HCT116 (cell line): ENCODE results near the gene SLC6A6. TPM values are rescaled to one million over a fixed set of nuclear protein-coding genes. Genes with fewer than 3 reads are reported as not detected.

Source experiments
- ATAC-seq: fragments of 200-7000 bp; cut with Tn5 transposase; 2 replicates; pipeline ENCODE4 v1.9.1; 2020; ENCODE audit warnings: mild to moderate bottlenecking, moderate library complexity
- BruUV-seq: library from RNA; stranded (reverse); fragments of 400-500 nt; replicated peaks from 2 replicates; lab custom pipeline; 2021; lab: Mats Ljungman, UMichigan
- CTCF ChIA-PET: fragments of 300-600 bp; sonication (Branson Sonifier 250); formaldehyde crosslinking; loops from one replicate; lab custom pipeline; 2021; ENCODE audit warnings: antibody characterized with exemption; lab: Charles Lee
- POLR2A ChIA-PET: fragments of 300-600, 350-600 bp; sonication (Branson Sonifier 250); formaldehyde crosslinking; loops from one replicate; lab custom pipeline; 2021; ENCODE audit warnings: antibody characterized with exemption; lab: Charles Lee
- RAD21 ChIA-PET, 2 experiments: fragments of 300-600 bp; sonication (Branson Sonifier 250); formaldehyde crosslinking; loops; one replicate each; lab custom pipeline; 2023; ENCODE audit warnings: low total read pairs in 2 of 2; ENCODE audit not compliant: uncharacterized antibody in 2 of 2, unreplicated experiment in 2 of 2, low non-redundant PET in 1 of 2; lab: Charles Lee
- DNase-seq: peaks from one replicate; pipeline ENCODE4 v3.0.0-alpha.2; 2010; ENCODE audit warnings: low read depth, low spot score
- H2AFZ ChIP-seq: fragments of 200-600 bp; shearing (Covaris generic), sonication (generic); 2 replicates; pipeline ENCODE4 v1.6.1; 2017; ENCODE audit warnings: low read depth, mixed run types, mixed read lengths, antibody characterized with exemption, low read length; ENCODE audit not compliant: poor library complexity, severe bottlenecking
- H3K27ac ChIP-seq: 2 replicates; pipeline ENCODE4 v1.5.1; 2012; ENCODE audit warnings: low read depth, low read length
- H3K27me3 ChIP-seq: fragments of 200-600 bp; sonication (generic); 2 replicates; pipeline ENCODE4 v1.6.1; 2016; ENCODE audit warnings: mixed run types, low read length, mixed read lengths; ENCODE audit not compliant: insufficient read depth
- H3K36me3 ChIP-seq, 2 experiments: fragments of 200-500 bp in 1 of 2; fragments of 200-600 bp in 1 of 2; sonication (Bioruptor generic) in 1 of 2; sonication (generic) in 1 of 2; 2 replicates each; pipeline versions ENCODE4 v1.5.1 to v1.6.1; 2014 to 2016; ENCODE audit warnings: low read length in 2 of 2, inconsistent platforms in 1 of 2, mixed read lengths in 1 of 2, mixed run types in 1 of 2; ENCODE audit not compliant: insufficient read depth in 2 of 2, control insufficient read depth in 1 of 2
- H3K4me1 ChIP-seq, 2 experiments: fragments of 200-600 bp in 1 of 2; sonication (generic) in 1 of 2; 2 replicates each; pipeline versions ENCODE4 v1.5.1 to v1.6.1; 2012 to 2017; ENCODE audit warnings: low read length in 2 of 2, inconsistent platforms in 1 of 2, mild to moderate bottlenecking in 1 of 2, mixed read lengths in 1 of 2, mixed run types in 1 of 2, moderate library complexity in 1 of 2; ENCODE audit not compliant: insufficient read depth in 2 of 2, control insufficient read depth in 1 of 2
- H3K4me2 ChIP-seq: fragments of 200-600 bp; sonication (generic); 2 replicates; pipeline ENCODE4 v1.6.1; 2017; ENCODE audit warnings: mixed run types, low read length, mixed read lengths
- H3K4me3 ChIP-seq, 2 experiments: fragments of 200-600 bp in 1 of 2; sonication (generic) in 1 of 2; replicated peaks in 1 of 2; 2 replicates each; pipeline ENCODE4 v1.5.1; 2011 to 2016; ENCODE audit warnings: low read length in 2 of 2, control low read depth in 1 of 2, low read depth in 1 of 2, mild to moderate bottlenecking in 1 of 2, mixed read lengths in 1 of 2, mixed run types in 1 of 2
- H3K79me2 ChIP-seq: fragments of 200-600 bp; sonication (generic); 2 replicates; pipeline ENCODE4 v1.6.1; 2017; ENCODE audit warnings: mild to moderate bottlenecking, mixed run types, low read length, moderate library complexity, mixed read lengths; ENCODE audit not compliant: insufficient read depth
- H3K9ac ChIP-seq: fragments of 200-600 bp; sonication (generic); 2 replicates; pipeline ENCODE4 v1.6.1; 2016; ENCODE audit warnings: low read length, mixed read lengths
- H3K9me2 ChIP-seq: fragments of 200-600 bp; sonication (generic), shearing (Covaris generic); 2 replicates; pipeline ENCODE4 v1.6.1; 2017; ENCODE audit warnings: mixed run types, mild to moderate bottlenecking, moderate library complexity; ENCODE audit not compliant: insufficient read depth
- H3K9me3 ChIP-seq, 2 experiments: fragments of 200-500 bp in 1 of 2; fragments of 200-600 bp in 1 of 2; sonication (Bioruptor generic) in 1 of 2; sonication (generic) in 1 of 2; 2 replicates each; pipeline ENCODE4 v1.6.1; 2014 to 2017; ENCODE audit warnings: low read length in 2 of 2, mixed read lengths in 2 of 2, inconsistent platforms in 1 of 2, low read depth in 1 of 2, mild to moderate bottlenecking in 1 of 2, mixed run types in 1 of 2, moderate library complexity in 1 of 2; ENCODE audit not compliant: control insufficient read depth in 1 of 2, insufficient read depth in 1 of 2
- H4K20me1 ChIP-seq: fragments of 200-600 bp; sonication (generic), shearing (Covaris generic); 2 replicates; pipeline ENCODE4 v1.6.1; 2017; ENCODE audit warnings: mixed run types, mild to moderate bottlenecking, moderate library complexity; ENCODE audit not compliant: insufficient read depth
- CBX3 ChIP-seq: IDR thresholded peaks from 2 replicates; pipeline ENCODE4 v1.6.1; 2012; ENCODE audit warnings: low read depth
- CEBPB ChIP-seq: IDR thresholded peaks from 2 replicates; pipeline ENCODE4 v1.6.1; 2012; ENCODE audit warnings: low read depth
- EGR1 ChIP-seq: IDR thresholded peaks from 2 replicates; pipeline ENCODE4 v1.6.1; 2012; ENCODE audit warnings: low read depth
- EZH2 ChIP-seq: fragments of 200-600 bp; sonication (generic); IDR thresholded peaks from 2 replicates; pipeline ENCODE4 v1.6.1; 2017; ENCODE audit warnings: antibody characterized with exemption, mixed run types
- EZH2phosphoT487 ChIP-seq: fragments of 200-600 bp; IDR thresholded peaks from 2 replicates; pipeline ENCODE4 v1.6.1; 2018; ENCODE audit warnings: antibody characterized with exemption, borderline replicate concordance
- FOSL1 ChIP-seq: IDR thresholded peaks from 2 replicates; pipeline ENCODE4 v1.6.1; 2012; ENCODE audit warnings: low read depth
- POLR2A ChIP-seq: IDR thresholded peaks from 2 replicates; pipeline ENCODE4 v1.7.0; 2011; ENCODE audit warnings: borderline replicate concordance; ENCODE audit not compliant: insufficient read depth, insufficient read length; ENCODE audit errors: extremely low read depth
- POLR2AphosphoS5 ChIP-seq: IDR thresholded peaks from 2 replicates; pipeline ENCODE4 v1.6.1; 2011; ENCODE audit warnings: mild to moderate bottlenecking, low read depth, low read length, moderate library complexity
- RAD21 ChIP-seq: IDR thresholded peaks from 2 replicates; pipeline ENCODE4 v1.6.1; 2012; ENCODE audit warnings: low read depth, mild to moderate bottlenecking
- SP1 ChIP-seq: IDR thresholded peaks from 2 replicates; pipeline ENCODE4 v1.6.1; 2012; ENCODE audit warnings: low read depth
- SRF ChIP-seq: IDR thresholded peaks from 2 replicates; pipeline ENCODE4 v1.6.1; 2012; ENCODE audit warnings: low read depth
- TCF7L2 ChIP-seq: IDR thresholded peaks from 2 replicates; pipeline ENCODE4 v1.7.0; 2011; ENCODE audit warnings: borderline replicate concordance, inconsistent platforms; ENCODE audit not compliant: insufficient read depth, insufficient read length; ENCODE audit errors: extremely low read depth
- YY1 ChIP-seq: IDR thresholded peaks from 2 replicates; pipeline ENCODE4 v1.6.1; 2011; ENCODE audit warnings: low read length, low read depth, moderate library complexity, mild to moderate bottlenecking; ENCODE audit not compliant: insufficient replicate concordance; ENCODE audit errors: extremely low read depth
- ZFX ChIP-seq: fragments of 450-650 bp; IDR thresholded peaks from 2 replicates; pipeline ENCODE4 v1.6.1; 2017
- ZNF274 ChIP-seq: fragments of 200-500 bp; sonication (Bioruptor generic); IDR thresholded peaks from 2 replicates; pipeline ENCODE4 v1.6.1; 2014; ENCODE audit warnings: mild to moderate bottlenecking, low read depth, low read length, inconsistent platforms
- intact Hi-C: fragments of 100-400 bp; cut with micrococcal nuclease; formaldehyde crosslinking; loops from 2 replicates; pipeline ENCODE4 v1.10.0; 2022
- total RNA-seq: library from RNA; stranded (reverse); gene quantifications from one replicate; pipeline ENCODE4 v1.2.1, GENCODE V29; 2021; ENCODE audit not compliant: unreplicated experiment
- TF ChIP-seq, protein P1 (sequence below): IDR thresholded peaks from 2 replicates; pipeline ENCODE4 v1.6.1; 2011; ENCODE audit warnings: mild to moderate bottlenecking, low read length, moderate library complexity; ENCODE audit not compliant: insufficient replicate concordance; ENCODE audit errors: extremely low read depth
- TF ChIP-seq, protein P2 (sequence below): IDR thresholded peaks from 2 replicates; pipeline ENCODE4 v1.6.1; 2012
- TF ChIP-seq, protein P3 (sequence below): IDR thresholded peaks from 2 replicates; pipeline ENCODE4 v1.6.1; 2012

Gene SLC6A6
- total RNA-seq, 1 experiment from 2014 or later = 36.3 TPM

DNA sequence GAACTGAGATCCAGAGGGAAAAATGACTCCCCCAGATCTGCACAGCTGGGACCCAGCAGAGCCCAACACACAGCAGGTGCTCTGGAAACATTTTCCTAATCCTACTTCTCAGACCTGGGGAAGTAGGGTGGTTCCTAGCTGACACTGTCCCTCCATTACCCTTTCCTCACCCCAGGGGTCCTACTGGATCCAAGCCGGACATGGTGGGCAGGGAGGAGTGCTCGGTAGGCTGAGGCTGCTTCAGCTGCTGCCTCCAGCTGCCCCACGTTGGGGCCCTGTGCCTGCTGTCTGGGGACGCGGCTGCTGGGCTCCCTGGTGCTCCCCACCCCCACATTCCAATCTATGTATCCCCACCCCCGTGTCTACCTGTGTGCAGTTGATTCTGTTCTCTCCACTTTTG lies 29.8 kb upstream of the SLC6A6 start:
- ATAC-seq (no peak), DNase-seq (no peak)
- Histone ChIP-seq H3K27me3 (no peaks in the 10 kb centered on the region), H3K79me2 (no peaks in the 10 kb centered on the region), H3K4me2 (peak overlapping the region; percentile 52), H3K4me3 (no peak overlapping the region), H2AFZ (no peak overlapping the region), H3K36me3 (no peaks in the 10 kb centered on the region), H3K9me3 (no peaks in the 10 kb centered on the region), H3K9ac (no peak overlapping the region), H3K9me2 (no peaks in the 10 kb centered on the region), H3K4me1 (peaks cover 23 to 45% of the 10 kb centered on the region in 2 experiments), H3K27ac (no peak overlapping the region), H4K20me1 (no peaks in the 10 kb centered on the region)
- intact Hi-C loops = no loop called here
- BruUV-seq = no TSS peak
- ChIA-PET CTCF (no interaction called here), POLR2A (no interaction called here), RAD21 (no interaction called here)
- TF ChIP-seq SP1 = no peak
- TF ChIP-seq CEBPB = no peak
- TF ChIP-seq EZH2phosphoT487 = no peak
- no peak for TF ChIP-seq ZNF274
- TF ChIP-seq EGR1 = no peak

DNA sequence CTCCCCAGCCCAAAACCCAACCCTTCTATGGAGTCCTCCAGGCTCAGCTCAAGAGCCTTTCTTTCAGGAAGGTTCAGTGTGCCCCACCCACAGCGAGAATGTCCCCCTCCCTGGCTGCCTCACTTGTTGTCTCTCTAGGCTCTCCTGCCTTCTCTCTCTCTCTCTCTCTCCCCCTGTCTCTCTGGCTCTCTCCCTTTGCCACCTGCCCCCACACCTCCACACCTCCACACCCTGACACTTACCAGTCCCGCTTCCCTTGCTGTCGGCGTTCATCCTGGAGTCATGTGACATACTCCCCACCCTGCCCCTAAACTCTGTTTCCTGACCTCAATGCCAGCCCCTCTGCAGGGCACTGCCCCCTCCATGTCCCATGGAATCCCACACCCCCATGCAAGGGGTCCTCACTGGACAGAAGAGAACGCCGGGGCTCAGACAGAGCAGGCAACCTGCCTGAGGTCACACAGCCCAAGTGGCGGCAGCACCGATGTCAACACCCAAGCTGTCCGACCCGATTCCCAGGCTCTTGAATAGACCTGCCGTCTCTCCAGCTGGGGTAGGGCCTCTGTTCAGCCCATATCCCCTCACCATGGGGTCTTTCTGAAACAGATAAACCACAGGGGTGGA lies 28.5 kb upstream of the SLC6A6 start:
- H3K9me3 ChIP-seq = no peaks in the 10 kb centered on the region
- H4K20me1 ChIP-seq = no peaks in the 10 kb centered on the region
- no peak for ATAC-seq
- no peak for DNase-seq
- H3K79me2 ChIP-seq = no peaks in the 10 kb centered on the region
- no peak overlapping the region for H2AFZ ChIP-seq
- H3K9ac ChIP-seq = no peak overlapping the region
- peaks cover 23 to 45% of the 10 kb centered on the region in 2 experiments for H3K4me1 ChIP-seq
- RAD21 ChIA-PET = no interaction called here
- H3K36me3 ChIP-seq = no peaks in the 10 kb centered on the region
- intact Hi-C loops = no loop called here
- no TSS peak for BruUV-seq
- no peak overlapping the region for H3K4me2 ChIP-seq
- H3K27me3 ChIP-seq = no peaks in the 10 kb centered on the region
- no peak overlapping the region for H3K4me3 ChIP-seq
- POLR2A ChIA-PET = interaction anchor here (1.3 kb wide), 1 partner anchor 29 kb away, joined by 3 read pairs; the partner anchor contains the start of gene SLC6A6
- no peaks in the 10 kb centered on the region for H3K9me2 ChIP-seq
- H3K27ac ChIP-seq = no peak overlapping the region
- CTCF ChIA-PET = interaction anchor here (2.1 kb wide), 1 partner anchor 29 kb away, joined by 8 read pairs; the partner anchor contains the start of gene SLC6A6
- TF ChIP-seq SP1 = no peak
- no peak for TF ChIP-seq RAD21
- TF ChIP-seq EZH2 = no peak
- no peak for TF ChIP-seq SRF
- no peak for TF ChIP-seq EZH2phosphoT487
- no peak for TF ChIP-seq POLR2AphosphoS5
- TF ChIP-seq, protein P1, sequence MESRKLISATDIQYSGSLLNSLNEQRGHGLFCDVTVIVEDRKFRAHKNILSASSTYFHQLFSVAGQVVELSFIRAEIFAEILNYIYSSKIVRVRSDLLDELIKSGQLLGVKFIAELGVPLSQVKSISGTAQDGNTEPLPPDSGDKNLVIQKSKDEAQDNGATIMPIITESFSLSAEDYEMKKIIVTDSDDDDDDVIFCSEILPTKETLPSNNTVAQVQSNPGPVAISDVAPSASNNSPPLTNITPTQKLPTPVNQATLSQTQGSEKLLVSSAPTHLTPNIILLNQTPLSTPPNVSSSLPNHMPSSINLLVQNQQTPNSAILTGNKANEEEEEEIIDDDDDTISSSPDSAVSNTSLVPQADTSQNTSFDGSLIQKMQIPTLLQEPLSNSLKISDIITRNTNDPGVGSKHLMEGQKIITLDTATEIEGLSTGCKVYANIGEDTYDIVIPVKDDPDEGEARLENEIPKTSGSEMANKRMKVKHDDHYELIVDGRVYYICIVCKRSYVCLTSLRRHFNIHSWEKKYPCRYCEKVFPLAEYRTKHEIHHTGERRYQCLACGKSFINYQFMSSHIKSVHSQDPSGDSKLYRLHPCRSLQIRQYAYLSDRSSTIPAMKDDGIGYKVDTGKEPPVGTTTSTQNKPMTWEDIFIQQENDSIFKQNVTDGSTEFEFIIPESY = no peak
- TF ChIP-seq, protein P2, sequence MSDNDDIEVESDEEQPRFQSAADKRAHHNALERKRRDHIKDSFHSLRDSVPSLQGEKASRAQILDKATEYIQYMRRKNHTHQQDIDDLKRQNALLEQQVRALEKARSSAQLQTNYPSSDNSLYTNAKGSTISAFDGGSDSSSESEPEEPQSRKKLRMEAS = no peak
- TF ChIP-seq POLR2A = no peak
- TF ChIP-seq, protein P3, sequence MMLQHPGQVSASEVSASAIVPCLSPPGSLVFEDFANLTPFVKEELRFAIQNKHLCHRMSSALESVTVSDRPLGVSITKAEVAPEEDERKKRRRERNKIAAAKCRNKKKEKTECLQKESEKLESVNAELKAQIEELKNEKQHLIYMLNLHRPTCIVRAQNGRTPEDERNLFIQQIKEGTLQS = no peak
- no peak for TF ChIP-seq ZFX
- no peak for TF ChIP-seq FOSL1
- TF ChIP-seq CBX3 = no peak
- no peak for TF ChIP-seq TCF7L2
- TF ChIP-seq YY1 = no peak
